Hepatocyte (in vitro differentiated cells): ENCODE measurements around the gene HDAC2.

ENCODE experiments used
- EZH2 ChIP-seq: fragments of 200-600 bp; sonication (generic); IDR thresholded peaks from 2 replicates; pipeline ENCODE4 v1.6.1; 2016; ENCODE audit warnings: antibody characterized with exemption, mild to moderate bottlenecking, borderline replicate concordance
- TF ChIP-seq, protein P1 (sequence below): fragments of 200-600 bp; sonication (generic); IDR thresholded peaks from 2 replicates; pipeline ENCODE4 v1.5.1; 2016; ENCODE audit warnings: antibody characterized with exemption, mild to moderate bottlenecking; ENCODE audit not compliant: poor library complexity

GRCh38 chr6:113968472-113968871 lies 2.5 kb downstream of the HDAC2 start:
- TF ChIP-seq, protein P1, sequence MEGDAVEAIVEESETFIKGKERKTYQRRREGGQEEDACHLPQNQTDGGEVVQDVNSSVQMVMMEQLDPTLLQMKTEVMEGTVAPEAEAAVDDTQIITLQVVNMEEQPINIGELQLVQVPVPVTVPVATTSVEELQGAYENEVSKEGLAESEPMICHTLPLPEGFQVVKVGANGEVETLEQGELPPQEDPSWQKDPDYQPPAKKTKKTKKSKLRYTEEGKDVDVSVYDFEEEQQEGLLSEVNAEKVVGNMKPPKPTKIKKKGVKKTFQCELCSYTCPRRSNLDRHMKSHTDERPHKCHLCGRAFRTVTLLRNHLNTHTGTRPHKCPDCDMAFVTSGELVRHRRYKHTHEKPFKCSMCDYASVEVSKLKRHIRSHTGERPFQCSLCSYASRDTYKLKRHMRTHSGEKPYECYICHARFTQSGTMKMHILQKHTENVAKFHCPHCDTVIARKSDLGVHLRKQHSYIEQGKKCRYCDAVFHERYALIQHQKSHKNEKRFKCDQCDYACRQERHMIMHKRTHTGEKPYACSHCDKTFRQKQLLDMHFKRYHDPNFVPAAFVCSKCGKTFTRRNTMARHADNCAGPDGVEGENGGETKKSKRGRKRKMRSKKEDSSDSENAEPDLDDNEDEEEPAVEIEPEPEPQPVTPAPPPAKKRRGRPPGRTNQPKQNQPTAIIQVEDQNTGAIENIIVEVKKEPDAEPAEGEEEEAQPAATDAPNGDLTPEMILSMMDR = no peak
- no peak for TF ChIP-seq EZH2
